PC-3 (cell line): ENCODE data around the gene LRPAP1.

Experiments used
- CTCF ChIP-seq: fragments of 300-600 bp; sonication (generic); conservative IDR thresholded peaks from 2 replicates; pipeline ENCODE4 v1.5.1; 2017; ENCODE audit warnings: antibody characterized with exemption, low read depth, mild to moderate bottlenecking, low read length
- EZH2 ChIP-seq: fragments of 300-600 bp; sonication (generic); IDR thresholded peaks from one replicate; pipeline ENCODE4 v1.6.1; 2017; ENCODE audit warnings: antibody characterized with exemption, mild to moderate bottlenecking, low read length; ENCODE audit not compliant: unreplicated experiment
- EZH2phosphoT487 ChIP-seq: fragments of 300-600 bp; sonication (generic); IDR thresholded peaks from 2 replicates; pipeline ENCODE4 v1.6.1; 2018; ENCODE audit warnings: mild to moderate bottlenecking, antibody characterized with exemption, low read length, borderline replicate concordance

- TF ChIP-seq EZH2 (no peak), CTCF (no peak), EZH2phosphoT487 (no peak)
These were observed 40.1 kb upstream of the LRPAP1 start for GRCh38 chr4:3572363-3572762.
